ENCODE measurements around the gene FAM131B. TPM values are rescaled to one million over a fixed set of nuclear protein-coding genes. Genes with fewer than 3 reads are reported as not detected.

The FAM131B gene
- total and polyA plus RNA-seq, 2 of the 13 experiments (the other 11 are each of a cell fraction or from before 2014, with no cell fraction given), result 0.07 TPM; not detected in 1

- peak; percentile 51 for ATAC-seq
- H3K9me3 ChIP-seq (ENCODE audit: low read length), result no peaks in the 10 kb centered on the region
- WGBS (ENCODE audit: low lambda C conversion rate), result 74% methylated on average over 8 of the region's 23 CpGs
- peaks cover 11 to 26% of the 10 kb centered on the region in 2 experiments for H3K36me3 ChIP-seq (replicated peaks in 1 of 2; ENCODE audit: control insufficient read depth in 1 of 2, insufficient read depth in 2 of 2, low read length in 2 of 2)
- H3K27me3 ChIP-seq (ENCODE audit: control insufficient read depth in 1 of 2, insufficient read depth in 2 of 2, low read length in 2 of 2), result no peaks in the 10 kb centered on the region
- ChIA-PET POLR2A (interaction anchor here (1.2 kb wide), 1 partner anchor 124 kb away, joined by 3 read pairs; the partner anchor contains the start of gene GSTK1), CTCF (ENCODE audit: low intra/inter-chr PET ratio, low total read pairs) (no interaction called here)
- intact Hi-C loops (cut with micrococcal nuclease; ENCODE audit: unreplicated experiment) (no loop called here), in situ Hi-C loops (cut with HindIII; ENCODE audit: extremely low pct_ligation_motif_present, low pct_unique_long_range_greater_than_20kb) (loop anchor here (25.0 kb wide), 1 partner anchor 525 kb away; the partner anchor contains the start of gene TCAF1)
- no peak for FAIRE-seq
- H3K4me1 ChIP-seq (ENCODE audit: insufficient read depth, low read length), result peaks cover 69% of the 10 kb centered on the region
- H3K79me2 ChIP-seq (ENCODE audit: insufficient read depth, low read length), result peaks cover 8% of the 10 kb centered on the region
- no peak overlapping the region for H3K9ac ChIP-seq (ENCODE audit: insufficient read depth, low read depth, low read length)
- no peak for DNase-seq (ENCODE audit: low spot score)
- BruUV-seq (replicated peaks), result no TSS peak
- no peak overlapping the region for H2AFZ ChIP-seq (ENCODE audit: low read length)
- H4K20me1 ChIP-seq (ENCODE audit: insufficient read depth, low read length), result peaks cover 9% of the 10 kb centered on the region; the same call in 1 of the 2 replicates
- H3K4me3 ChIP-seq (replicated peaks in 1 of 3; ENCODE audit: insufficient read depth in 1 of 3, low read depth in 2 of 3, low read length in 3 of 3), result no peak overlapping the region
- H3K4me2 ChIP-seq (ENCODE audit: low read depth, low read length), result peak overlapping the region; percentile 27; the same call in 1 of the 2 replicates
- H3K27ac ChIP-seq (ENCODE audit: extremely low read length, insufficient read depth, low read length), result no peak overlapping the region
- TF ChIP-seq ZNF740 (CRISPR knock-in tag; IDR thresholded peaks at IDR 0.05), result 0 out of 2 replicates have a peak, but pooled peaks have one; percentile 27
- 0 out of 2 replicates have a peak, but pooled peaks have one; percentile 32 for TF ChIP-seq ZHX1 (CRISPR knock-in tag; IDR thresholded peaks at IDR 0.05; ENCODE audit: low read depth)
- TF ChIP-seq ZNF792 (CRISPR knock-in tag; IDR thresholded peaks at IDR 0.05), result no peak
- no peak for TF ChIP-seq ZC3H4 (CRISPR knock-in tag; IDR thresholded peaks at IDR 0.05; ENCODE audit: borderline replicate concordance)
- peak; percentile 27 for TF ChIP-seq AGO2 (optimal IDR thresholded peaks at IDR 0.05; ENCODE audit: low read depth, low read length)
- peak; percentile 62; the same call in 1 of the 2 replicates for TF ChIP-seq ZBTB33 (CRISPR knock-in tag; IDR thresholded peaks at IDR 0.05)
- no peak for TF ChIP-seq NONO (IDR thresholded peaks at IDR 0.05)
- 0 out of 2 replicates have a peak, but pooled peaks have one; percentile 34 for TF ChIP-seq NONO (CRISPR knock-in tag; conservative IDR thresholded peaks at IDR 0.05)
- peak; percentile 45 for TF ChIP-seq HNF4A (CRISPR knock-in tag; IDR thresholded peaks at IDR 0.05)
- TF ChIP-seq U2AF1 (optimal IDR thresholded peaks at IDR 0.05; ENCODE audit: low read depth, low read length), result no peak
- peak; percentile 56 for TF ChIP-seq CTCF (CRISPR knock-in tag; IDR thresholded peaks at IDR 0.05)
- TF ChIP-seq STAG1 (CRISPR knock-in tag; IDR thresholded peaks at IDR 0.05), result peak; percentile 24; the same call in 1 of the 2 replicates
- peak; percentile 24; the same call in 1 of the 2 replicates for TF ChIP-seq HOXA3 (CRISPR knock-in tag; IDR thresholded peaks at IDR 0.05)
- TF ChIP-seq NFE2L1 (CRISPR knock-in tag; IDR thresholded peaks at IDR 0.05; ENCODE audit: borderline replicate concordance), result no peak
- peak; percentile 53; the same call in 1 of the 2 replicates for TF ChIP-seq ZBTB38 (CRISPR knock-in tag; IDR thresholded peaks at IDR 0.05)
Measured at GRCh38 chr7:143387156-143387975, 24.9 kb upstream of the FAM131B start.

Measured in HepG2 (cell line).